ENCODE results near the gene TUBB.

The TUBB gene

DNA sequence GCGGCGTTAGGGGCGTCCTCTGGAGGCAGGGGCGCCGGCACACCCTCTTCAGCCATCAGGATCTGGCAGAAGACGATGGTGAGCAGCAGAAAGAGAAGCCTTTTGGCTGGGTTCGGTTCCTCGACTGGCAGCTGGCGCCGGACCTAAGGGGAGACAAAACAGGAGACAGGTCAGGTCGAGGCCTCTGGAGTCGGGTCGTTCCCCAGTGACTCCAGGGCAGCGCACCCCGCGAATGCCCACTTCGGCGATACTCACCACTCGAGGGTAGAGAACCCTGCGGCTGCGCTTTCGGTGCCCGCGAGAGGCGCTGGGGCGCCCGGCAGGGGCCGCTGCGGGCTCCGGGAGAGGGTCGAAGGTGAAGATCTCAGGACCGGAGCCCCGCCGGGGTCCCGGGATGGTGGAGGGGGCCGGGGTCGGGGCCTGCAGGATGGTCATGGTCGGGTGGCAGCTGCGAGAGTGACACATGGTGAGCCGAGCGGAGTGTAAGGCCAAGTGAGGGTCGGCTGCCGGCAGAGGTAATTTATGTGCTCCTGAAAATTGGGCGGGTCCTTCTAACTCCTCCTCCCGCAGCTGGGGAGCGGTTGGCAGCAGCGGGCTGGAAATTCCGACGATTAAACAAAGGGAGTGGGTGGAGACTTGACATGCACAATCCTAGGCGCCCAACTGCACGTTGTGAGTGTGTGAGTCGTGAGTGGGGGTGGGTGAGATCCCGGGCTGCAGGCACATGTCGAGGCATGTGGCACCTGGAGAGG, 24.1 kb downstream of the TUBB start, which contains the start of gene IER3:
Gene IER3, minus strand, starts transcription at position 494 of the 752 bp plus-strand sequence. Its CDS starts 29 bp downstream, at position 465.
- TF ChIP-seq, protein P1, sequence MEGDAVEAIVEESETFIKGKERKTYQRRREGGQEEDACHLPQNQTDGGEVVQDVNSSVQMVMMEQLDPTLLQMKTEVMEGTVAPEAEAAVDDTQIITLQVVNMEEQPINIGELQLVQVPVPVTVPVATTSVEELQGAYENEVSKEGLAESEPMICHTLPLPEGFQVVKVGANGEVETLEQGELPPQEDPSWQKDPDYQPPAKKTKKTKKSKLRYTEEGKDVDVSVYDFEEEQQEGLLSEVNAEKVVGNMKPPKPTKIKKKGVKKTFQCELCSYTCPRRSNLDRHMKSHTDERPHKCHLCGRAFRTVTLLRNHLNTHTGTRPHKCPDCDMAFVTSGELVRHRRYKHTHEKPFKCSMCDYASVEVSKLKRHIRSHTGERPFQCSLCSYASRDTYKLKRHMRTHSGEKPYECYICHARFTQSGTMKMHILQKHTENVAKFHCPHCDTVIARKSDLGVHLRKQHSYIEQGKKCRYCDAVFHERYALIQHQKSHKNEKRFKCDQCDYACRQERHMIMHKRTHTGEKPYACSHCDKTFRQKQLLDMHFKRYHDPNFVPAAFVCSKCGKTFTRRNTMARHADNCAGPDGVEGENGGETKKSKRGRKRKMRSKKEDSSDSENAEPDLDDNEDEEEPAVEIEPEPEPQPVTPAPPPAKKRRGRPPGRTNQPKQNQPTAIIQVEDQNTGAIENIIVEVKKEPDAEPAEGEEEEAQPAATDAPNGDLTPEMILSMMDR (IDR thresholded peaks at IDR 0.05; ENCODE audit: low read depth, low read length, missing control alignments), result peak; percentile 63
- no peak for DNase-seq (ENCODE audit: extremely low read depth, low read depth)
- peak within 1 kb of the TSS; percentile 77 for H3K4me3 ChIP-seq (replicated peaks; ENCODE audit: low read depth, low read length)

DNA sequence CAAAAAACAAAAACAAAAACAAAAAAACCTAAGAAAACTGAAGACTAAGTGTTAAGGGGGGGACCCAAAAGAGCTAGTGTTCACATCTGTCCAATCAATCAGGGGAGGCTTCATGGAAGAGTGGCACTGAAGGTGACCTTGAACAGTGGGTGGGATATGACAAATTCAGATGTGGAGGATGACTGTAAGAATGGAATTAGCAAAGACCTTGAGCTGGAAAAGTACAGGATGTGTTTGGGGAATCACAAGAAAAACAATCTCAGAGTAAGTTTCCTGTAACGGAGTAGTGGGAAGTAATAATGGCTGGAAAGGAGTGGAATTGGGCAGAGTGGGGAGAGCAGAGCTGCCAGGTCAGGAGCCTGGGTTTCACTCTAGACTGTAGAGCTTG, 27.1 kb downstream of the TUBB start:
- no peak overlapping the region for H3K4me3 ChIP-seq (replicated peaks; ENCODE audit: low read depth, low read length)
- no peak for DNase-seq (ENCODE audit: extremely low read depth, low read depth)
- TF ChIP-seq, protein P1 (IDR thresholded peaks at IDR 0.05; ENCODE audit: low read depth, low read length, missing control alignments), result no peak

- no peak overlapping the region for H3K4me3 ChIP-seq (replicated peaks; ENCODE audit: low read depth, low read length)
- DNase-seq (ENCODE audit: extremely low read depth, low read depth), result no peak
- TF ChIP-seq, protein P1 (IDR thresholded peaks at IDR 0.05; ENCODE audit: low read depth, low read length, missing control alignments), result no peak
Observed at GRCh38 chr6:30747902-30748769, 28.0 kb downstream of the TUBB start.

DNA sequence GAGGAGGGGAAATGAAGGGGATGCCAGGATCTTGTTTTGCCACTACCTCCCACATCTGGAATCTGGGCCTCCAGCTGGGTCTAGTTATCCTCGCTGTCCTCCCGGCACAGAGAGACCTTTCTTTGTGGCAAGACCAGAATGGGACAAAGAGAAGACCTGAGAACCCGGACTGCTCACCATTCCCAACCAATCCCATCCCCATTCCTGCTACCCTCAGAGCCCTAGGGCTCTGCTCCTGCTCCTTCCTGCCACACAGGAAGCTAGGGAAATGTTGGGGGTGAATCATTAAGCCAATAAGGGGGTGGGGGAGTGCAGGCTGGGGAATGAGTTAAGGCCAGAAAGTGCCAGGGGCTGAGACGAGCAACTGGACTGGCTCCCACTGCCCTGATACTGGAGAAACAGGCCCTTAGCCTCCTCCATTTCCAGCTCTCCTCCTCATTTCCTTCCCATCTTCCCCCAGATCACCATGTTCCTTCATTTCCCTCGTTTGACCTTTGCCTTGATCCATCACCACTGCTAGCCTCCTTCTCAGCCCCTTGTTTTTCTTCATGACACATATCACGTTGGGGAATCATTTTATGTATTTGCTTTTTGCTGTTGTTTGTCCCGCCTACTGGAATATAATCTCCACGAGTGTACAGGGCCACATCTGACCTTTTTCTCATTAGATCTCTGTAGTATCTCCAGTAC, 28.8 kb downstream of the TUBB start:
- TF ChIP-seq, protein P1 (IDR thresholded peaks at IDR 0.05; ENCODE audit: low read depth, low read length, missing control alignments), result no peak
- DNase-seq (ENCODE audit: extremely low read depth, low read depth), result no peak
- H3K4me3 ChIP-seq (replicated peaks; ENCODE audit: low read depth, low read length), result no peak overlapping the region

DNA sequence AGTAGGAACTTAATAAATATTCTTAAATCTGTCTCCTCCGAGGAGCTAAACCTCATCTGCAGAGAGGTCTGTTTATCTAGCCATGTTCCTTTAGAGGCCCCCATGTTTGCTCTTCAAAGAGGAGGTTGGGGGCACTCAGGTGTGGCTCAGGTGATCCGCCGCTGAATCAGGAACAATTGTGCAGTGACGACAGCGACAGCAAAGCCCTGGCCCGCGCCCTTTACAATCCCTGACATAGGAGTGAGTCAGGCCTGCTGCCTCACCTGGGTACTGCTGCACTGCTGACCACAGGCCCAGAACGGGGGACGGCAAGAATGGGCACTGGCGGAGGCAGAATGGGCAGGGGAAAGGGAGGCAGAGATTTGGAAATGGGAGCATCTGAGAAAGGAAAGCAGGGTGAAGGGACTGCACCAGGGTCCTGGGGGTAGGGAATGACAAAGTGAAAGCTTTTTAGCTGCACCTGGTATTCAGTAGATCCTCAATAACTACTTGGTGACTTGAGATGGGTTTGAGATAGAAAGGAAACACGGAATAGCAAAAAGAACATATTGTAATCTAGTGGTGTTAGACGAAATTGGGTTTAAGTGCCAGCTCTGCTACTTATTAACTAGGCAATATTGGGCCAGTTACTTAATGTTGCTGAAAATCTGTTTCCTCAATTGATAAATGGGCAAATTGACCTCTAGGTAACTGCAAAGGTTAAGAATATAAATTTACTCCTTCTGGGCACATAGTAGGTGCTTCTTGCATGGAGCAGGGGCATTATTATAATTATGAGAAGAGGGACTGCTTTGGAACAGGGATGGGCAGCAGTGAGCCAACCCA, 29.6 kb downstream of the TUBB start:
- no peak for DNase-seq (ENCODE audit: extremely low read depth, low read depth)
- TF ChIP-seq, protein P1 (IDR thresholded peaks at IDR 0.05; ENCODE audit: low read depth, low read length, missing control alignments), result no peak
- no peak overlapping the region for H3K4me3 ChIP-seq (replicated peaks; ENCODE audit: low read depth, low read length)

DNA sequence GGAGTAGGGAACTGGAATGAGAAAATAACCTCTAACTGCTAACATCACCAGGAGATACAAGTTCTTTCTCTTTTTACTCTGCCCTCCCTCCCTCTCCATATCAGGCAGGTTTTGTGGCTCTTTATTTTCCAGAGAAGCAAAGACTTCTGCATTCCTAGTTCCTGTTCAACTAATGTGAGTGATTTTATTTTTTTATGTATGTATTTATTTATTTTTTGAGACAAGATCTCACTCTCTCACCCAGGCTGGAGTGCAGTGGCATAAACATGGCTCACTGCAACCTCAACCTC, 30.2 kb downstream of the TUBB start:
- DNase-seq (ENCODE audit: extremely low read depth, low read depth), result no peak

More for the DNA sequence above, 30.2 kb downstream of the TUBB start:
- no peak overlapping the region for H3K4me3 ChIP-seq (replicated peaks; ENCODE audit: low read depth, low read length)
- TF ChIP-seq, protein P1 (IDR thresholded peaks at IDR 0.05; ENCODE audit: low read depth, low read length, missing control alignments), result no peak
